ENCODE results near the gene BBS9. TPM values are rescaled to one million over a fixed set of nuclear protein-coding genes. Genes with fewer than 3 reads are reported as not detected.

Gene BBS9
- total RNA-seq, 1 experiment from 2014 or later: 5.1 TPM

DNA sequence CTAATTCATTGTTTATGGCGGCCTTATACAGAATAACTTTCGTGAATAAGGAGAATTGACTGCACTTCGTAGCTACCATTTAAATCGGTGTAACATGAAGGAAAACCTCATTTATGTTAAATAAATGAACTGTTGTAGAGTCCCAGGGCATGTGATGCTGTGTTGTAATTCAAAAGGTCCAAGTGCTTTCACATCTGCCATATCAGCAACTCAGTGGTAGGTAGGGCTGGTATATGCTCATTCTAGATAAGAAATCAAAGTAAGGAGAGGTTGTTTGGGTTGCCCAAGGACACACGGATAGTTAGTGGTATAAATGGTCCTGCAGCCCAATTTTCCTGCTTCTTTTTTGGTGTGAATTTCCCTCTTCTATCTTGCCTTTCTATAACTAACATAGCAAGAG, 15.8 kb downstream of the BBS9 start:
- BruUV-seq (replicated peaks): no TSS peak
- no peaks in the 10 kb centered on the region for H3K36me3 Mint-ChIP-seq (ENCODE audit: insufficient read depth, unreplicated experiment)
- H3K9me3 Mint-ChIP-seq (ENCODE audit: unreplicated experiment): peaks cover 7% of the 10 kb centered on the region
- intact Hi-C loops (cut with micrococcal nuclease): no loop called here
- DNase-seq (ENCODE audit: unreplicated experiment): no peak
- TF ChIP-seq, protein P1, sequence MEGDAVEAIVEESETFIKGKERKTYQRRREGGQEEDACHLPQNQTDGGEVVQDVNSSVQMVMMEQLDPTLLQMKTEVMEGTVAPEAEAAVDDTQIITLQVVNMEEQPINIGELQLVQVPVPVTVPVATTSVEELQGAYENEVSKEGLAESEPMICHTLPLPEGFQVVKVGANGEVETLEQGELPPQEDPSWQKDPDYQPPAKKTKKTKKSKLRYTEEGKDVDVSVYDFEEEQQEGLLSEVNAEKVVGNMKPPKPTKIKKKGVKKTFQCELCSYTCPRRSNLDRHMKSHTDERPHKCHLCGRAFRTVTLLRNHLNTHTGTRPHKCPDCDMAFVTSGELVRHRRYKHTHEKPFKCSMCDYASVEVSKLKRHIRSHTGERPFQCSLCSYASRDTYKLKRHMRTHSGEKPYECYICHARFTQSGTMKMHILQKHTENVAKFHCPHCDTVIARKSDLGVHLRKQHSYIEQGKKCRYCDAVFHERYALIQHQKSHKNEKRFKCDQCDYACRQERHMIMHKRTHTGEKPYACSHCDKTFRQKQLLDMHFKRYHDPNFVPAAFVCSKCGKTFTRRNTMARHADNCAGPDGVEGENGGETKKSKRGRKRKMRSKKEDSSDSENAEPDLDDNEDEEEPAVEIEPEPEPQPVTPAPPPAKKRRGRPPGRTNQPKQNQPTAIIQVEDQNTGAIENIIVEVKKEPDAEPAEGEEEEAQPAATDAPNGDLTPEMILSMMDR (IDR thresholded peaks at IDR 0.05; ENCODE audit: unreplicated experiment): no peak
- POLR2A ChIA-PET: no interaction called here
- H3K4me1 Mint-ChIP-seq (ENCODE audit: insufficient read depth, unreplicated experiment): no peaks in the 10 kb centered on the region
- CTCF ChIA-PET: no interaction called here
- H3K4me3 Mint-ChIP-seq (ENCODE audit: unreplicated experiment): no peak overlapping the region
- H3K27me3 Mint-ChIP-seq (ENCODE audit: insufficient read depth, unreplicated experiment): no peaks in the 10 kb centered on the region
- H3K27ac Mint-ChIP-seq (ENCODE audit: low read depth, unreplicated experiment): no peak overlapping the region

DNA sequence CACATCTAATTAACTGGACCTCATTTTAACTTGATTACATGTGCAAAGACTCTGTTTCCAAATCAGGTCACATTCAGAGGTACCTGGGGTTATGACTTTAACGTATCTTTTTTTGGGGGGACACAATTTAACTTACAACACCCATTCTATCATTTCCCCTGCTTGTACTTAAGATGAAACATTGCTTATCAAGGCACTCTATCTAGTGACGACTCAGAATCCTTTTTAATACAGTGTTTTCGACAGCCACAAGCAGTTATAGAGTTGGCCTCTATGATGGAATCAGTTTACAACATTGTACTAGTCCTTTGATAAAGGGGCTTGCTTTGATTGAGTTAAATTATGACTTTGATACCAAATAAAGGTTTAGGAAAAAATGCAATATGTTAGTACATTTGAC, 22.7 kb downstream of the BBS9 start:
- TF ChIP-seq, protein P1 (IDR thresholded peaks at IDR 0.05; ENCODE audit: unreplicated experiment): no peak
- no peak for DNase-seq (ENCODE audit: unreplicated experiment)
- intact Hi-C loops (cut with micrococcal nuclease): no loop called here
- POLR2A ChIA-PET: interaction anchor here (0.6 kb wide), 1 partner anchor 76 kb away, joined by 3 read pairs; no protein-coding TSS in a partner anchor
- BruUV-seq (replicated peaks): no TSS peak
- no peaks in the 10 kb centered on the region for H3K9me3 Mint-ChIP-seq (ENCODE audit: unreplicated experiment)
- H3K27me3 Mint-ChIP-seq (ENCODE audit: insufficient read depth, unreplicated experiment): no peaks in the 10 kb centered on the region
- no peak overlapping the region for H3K27ac Mint-ChIP-seq (ENCODE audit: low read depth, unreplicated experiment)
- CTCF ChIA-PET: interaction anchor here (0.6 to 1.7 kb wide), 2 partner anchors 33 to 1128 kb away, joined by 3 to 4 read pairs; no protein-coding TSS in a partner anchor
- no peaks in the 10 kb centered on the region for H3K4me1 Mint-ChIP-seq (ENCODE audit: insufficient read depth, unreplicated experiment)
- no peak overlapping the region for H3K4me3 Mint-ChIP-seq (ENCODE audit: unreplicated experiment)
- H3K36me3 Mint-ChIP-seq (ENCODE audit: insufficient read depth, unreplicated experiment): no peaks in the 10 kb centered on the region

DNA sequence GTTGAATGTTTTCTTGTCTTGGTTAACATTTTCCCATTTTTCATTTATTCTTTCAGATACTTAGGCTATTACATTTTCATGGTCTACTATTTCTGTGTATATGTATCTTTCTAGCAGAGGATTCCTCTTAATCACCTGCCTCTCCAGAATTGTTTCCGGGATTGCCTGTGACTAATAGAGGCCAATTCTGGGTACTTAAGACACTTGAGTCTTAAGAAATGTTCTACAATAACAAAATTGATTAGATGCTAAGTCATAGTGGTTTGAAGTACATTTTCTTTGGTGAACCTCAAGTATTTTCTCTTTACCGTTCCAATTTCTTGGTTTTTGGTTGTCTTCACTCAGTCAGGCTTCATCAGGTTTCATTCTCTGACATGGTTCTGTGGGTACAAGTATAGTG, 26.4 kb downstream of the BBS9 start:
- Mint-ChIP-seq H3K36me3 (ENCODE audit: insufficient read depth, unreplicated experiment) (no peaks in the 10 kb centered on the region), H3K9me3 (ENCODE audit: unreplicated experiment) (no peaks in the 10 kb centered on the region), H3K27me3 (ENCODE audit: insufficient read depth, unreplicated experiment) (no peaks in the 10 kb centered on the region), H3K4me1 (ENCODE audit: insufficient read depth, unreplicated experiment) (no peaks in the 10 kb centered on the region), H3K4me3 (ENCODE audit: unreplicated experiment) (no peak overlapping the region), H3K27ac (ENCODE audit: low read depth, unreplicated experiment) (no peak overlapping the region)
- ChIA-PET POLR2A (no interaction called here), CTCF (no interaction called here)
- intact Hi-C loops (cut with micrococcal nuclease): no loop called here
- BruUV-seq (replicated peaks): no TSS peak
- no peak for DNase-seq (ENCODE audit: unreplicated experiment)
- TF ChIP-seq, protein P1 (IDR thresholded peaks at IDR 0.05; ENCODE audit: unreplicated experiment): no peak

DNA sequence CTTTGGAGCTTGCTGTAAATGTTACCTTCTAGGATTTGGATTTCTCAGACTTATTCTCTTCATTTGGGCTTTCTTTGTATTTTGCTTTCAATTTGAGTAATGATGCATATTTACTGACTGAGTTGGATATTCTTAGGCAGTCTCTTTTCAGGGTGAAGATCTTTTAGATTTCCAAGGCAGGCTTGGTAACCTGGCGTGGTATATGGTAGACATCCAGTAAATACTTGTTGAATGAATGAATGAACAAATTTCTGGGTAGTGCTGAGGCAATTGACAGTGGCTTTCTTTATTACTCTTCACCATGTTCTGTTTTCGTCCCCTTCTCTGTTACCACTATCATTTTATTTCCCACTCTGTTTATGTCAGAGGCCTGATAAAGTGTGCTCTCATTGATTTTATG, 27.1 kb downstream of the BBS9 start:
- ChIA-PET CTCF (no interaction called here), POLR2A (no interaction called here)
- Mint-ChIP-seq H3K9me3 (ENCODE audit: unreplicated experiment) (no peaks in the 10 kb centered on the region), H3K4me1 (ENCODE audit: insufficient read depth, unreplicated experiment) (no peaks in the 10 kb centered on the region), H3K27me3 (ENCODE audit: insufficient read depth, unreplicated experiment) (no peaks in the 10 kb centered on the region), H3K4me3 (ENCODE audit: unreplicated experiment) (no peak overlapping the region), H3K36me3 (ENCODE audit: insufficient read depth, unreplicated experiment) (no peaks in the 10 kb centered on the region), H3K27ac (ENCODE audit: low read depth, unreplicated experiment) (no peak overlapping the region)
- TF ChIP-seq, protein P1 (IDR thresholded peaks at IDR 0.05; ENCODE audit: unreplicated experiment): no peak
- intact Hi-C loops (cut with micrococcal nuclease): no loop called here
- BruUV-seq (replicated peaks): no TSS peak
- no peak for DNase-seq (ENCODE audit: unreplicated experiment)

Measured in MCF 10A (cell line).